WTC11 (cell line): ENCODE results near the gene ZSCAN10. TPM values are rescaled to one million over a fixed set of nuclear protein-coding genes. Genes with fewer than 3 reads are reported as not detected.

Experiments
- ATAC-seq: fragments of 200-7000 bp; cut with Tn5 transposase; 2 replicates; pipeline ENCODE4 v1.10.0; 2021; ENCODE audit warnings: mild to moderate bottlenecking, moderate library complexity
- CTCF ChIA-PET: fragments of 300-600 bp; sonication (Branson Sonifier 250); formaldehyde crosslinking; loops from one replicate; lab custom pipeline; 2021; ENCODE audit warnings: antibody characterized with exemption; lab: Charles Lee
- POLR2A ChIA-PET: fragments of 350-600 bp; sonication (Branson Sonifier 250); formaldehyde crosslinking; loops from one replicate; lab custom pipeline; 2021; ENCODE audit warnings: antibody characterized with exemption; lab: Charles Lee
- DNase-seq: peaks from one replicate; pipeline ENCODE4 v3.0.0; 2021; ENCODE audit warnings: low spot score
- H3K27ac Mint-ChIP-seq: 2 replicates; pipeline ENCODE4 v1.8.0; 2021; ENCODE audit warnings: mixed read lengths
- H3K27me3 Mint-ChIP-seq: 2 replicates; pipeline ENCODE4 v1.8.0; 2021; ENCODE audit warnings: low read depth, mild to moderate bottlenecking, moderate library complexity, mixed read lengths
- H3K36me3 Mint-ChIP-seq: 2 replicates; pipeline ENCODE4 v1.8.0; 2021; ENCODE audit warnings: mixed read lengths
- H3K4me1 Mint-ChIP-seq: 2 replicates; pipeline ENCODE4 v1.8.0; 2022; ENCODE audit warnings: mixed read lengths
- H3K4me3 Mint-ChIP-seq: 2 replicates; pipeline ENCODE4 v1.8.0; 2021; ENCODE audit warnings: mild to moderate bottlenecking, moderate library complexity, mixed read lengths
- H3K9me3 Mint-ChIP-seq: 2 replicates; pipeline ENCODE4 v1.8.0; 2021; ENCODE audit warnings: mixed read lengths
- AR ChIP-seq: fragments of 250-450 bp; sonication (Bioruptor Pico); IDR thresholded peaks from 2 replicates; pipeline ENCODE4 v1.9.0; 2021; ENCODE audit warnings: mild to moderate bottlenecking
- ATF1 ChIP-seq: sonication (generic); formaldehyde crosslinking; IDR thresholded peaks from 2 replicates; pipeline ENCODE4 v1.8.1; 2023; ENCODE audit warnings: mild to moderate bottlenecking, moderate library complexity, missing genetic modification reagents
- ATF6 ChIP-seq: sonication (generic); formaldehyde crosslinking; IDR thresholded peaks from 2 replicates; pipeline ENCODE4 v1.8.1; 2023; ENCODE audit warnings: mild to moderate bottlenecking, missing genetic modification reagents
- E2F1 ChIP-seq: sonication (generic); formaldehyde crosslinking; IDR thresholded peaks from 2 replicates; pipeline ENCODE4 v1.8.0; 2022; ENCODE audit warnings: mild to moderate bottlenecking, missing genetic modification reagents
- ESRRA ChIP-seq: sonication (generic); formaldehyde crosslinking; IDR thresholded peaks from 2 replicates; pipeline ENCODE4 v1.8.1; 2022; ENCODE audit warnings: mild to moderate bottlenecking, missing genetic modification reagents, borderline replicate concordance
- FOXJ3 ChIP-seq: sonication (generic); formaldehyde crosslinking; IDR thresholded peaks from 2 replicates; pipeline ENCODE4 v1.9.0; 2021; ENCODE audit warnings: missing genetic modification reagents, mild to moderate bottlenecking, borderline replicate concordance
- FOXK1 ChIP-seq: sonication (generic); formaldehyde crosslinking; IDR thresholded peaks from 2 replicates; pipeline ENCODE4 v1.8.0; 2022; ENCODE audit warnings: mild to moderate bottlenecking, moderate library complexity, missing genetic modification reagents
- FOXP1 ChIP-seq: sonication (generic); formaldehyde crosslinking; IDR thresholded peaks from 2 replicates; pipeline ENCODE4 v1.8.0; 2022; ENCODE audit warnings: missing genetic modification reagents, mild to moderate bottlenecking, moderate library complexity, borderline replicate concordance
- HMGA2 ChIP-seq: fragments of 250-450 bp; sonication (Bioruptor Pico); IDR thresholded peaks from 2 replicates; pipeline ENCODE4 v1.4.0; 2021; ENCODE audit warnings: mild to moderate bottlenecking, moderate library complexity
- MLX ChIP-seq: sonication (generic); formaldehyde crosslinking; IDR thresholded peaks from 2 replicates; pipeline ENCODE4 v1.8.1; 2023; ENCODE audit warnings: mild to moderate bottlenecking, missing genetic modification reagents, moderate library complexity
- MXD4 ChIP-seq: fragments of 250-450 bp; sonication (Bioruptor Pico); IDR thresholded peaks from 2 replicates; pipeline ENCODE4 v1.8.0; 2021; ENCODE audit warnings: mild to moderate bottlenecking, moderate library complexity, borderline replicate concordance
- MYBL2 ChIP-seq: sonication (generic); formaldehyde crosslinking; IDR thresholded peaks from 2 replicates; pipeline ENCODE4 v1.8.1; 2023; ENCODE audit warnings: mild to moderate bottlenecking, moderate library complexity, missing genetic modification reagents
- NFYB ChIP-seq: sonication (generic); formaldehyde crosslinking; conservative IDR thresholded peaks from 2 replicates; pipeline ENCODE4 v1.8.0; 2022; ENCODE audit warnings: low read depth, missing genetic modification reagents
- NR2C2 ChIP-seq: sonication (generic); formaldehyde crosslinking; IDR thresholded peaks from 2 replicates; pipeline ENCODE4 v1.8.0; 2022; ENCODE audit warnings: mild to moderate bottlenecking, missing genetic modification reagents
- PRRX2 ChIP-seq: fragments of 250-450 bp; sonication (Bioruptor Pico); IDR thresholded peaks from 2 replicates; pipeline ENCODE4 v1.8.0; 2021; ENCODE audit warnings: mild to moderate bottlenecking
- RORB ChIP-seq: fragments of 250-450 bp; sonication (Bioruptor Pico); IDR thresholded peaks from 2 replicates; pipeline ENCODE4 v1.9.0; 2021; ENCODE audit warnings: mild to moderate bottlenecking
- SMAD4 ChIP-seq: sonication (generic); formaldehyde crosslinking; IDR thresholded peaks from 2 replicates; pipeline ENCODE4 v1.8.0; 2022; ENCODE audit warnings: mild to moderate bottlenecking, missing genetic modification reagents
- TEAD1 ChIP-seq: sonication (generic); formaldehyde crosslinking; IDR thresholded peaks from 2 replicates; pipeline ENCODE4 v1.8.0; 2022; ENCODE audit warnings: mild to moderate bottlenecking, missing genetic modification reagents
- USF2 ChIP-seq: sonication (generic); formaldehyde crosslinking; IDR thresholded peaks from 2 replicates; pipeline ENCODE4 v1.8.1; 2023; ENCODE audit warnings: mild to moderate bottlenecking, missing genetic modification reagents, moderate library complexity
- ZBTB43 ChIP-seq: sonication (generic); formaldehyde crosslinking; IDR thresholded peaks from 2 replicates; pipeline ENCODE4 v1.8.1; 2023; ENCODE audit warnings: mild to moderate bottlenecking, missing genetic modification reagents
- ZNF317 ChIP-seq: sonication (generic); formaldehyde crosslinking; IDR thresholded peaks from 2 replicates; pipeline ENCODE4 v1.8.1; 2023; ENCODE audit warnings: low read depth, mild to moderate bottlenecking, moderate library complexity, missing genetic modification reagents, borderline replicate concordance
- ZNF671 ChIP-seq: fragments of 250-450 bp; sonication (Bioruptor Pico); IDR thresholded peaks from 2 replicates; pipeline ENCODE4 v1.8.0; 2021; ENCODE audit warnings: mild to moderate bottlenecking
- total RNA-seq: library from RNA; stranded (reverse); gene quantifications from 3 replicates; pipeline ENCODE4 v1.2.3, GENCODE V29; 2021
- TF ChIP-seq, protein P1 (sequence below): fragments of 250-450 bp; sonication (Bioruptor Pico); IDR thresholded peaks from 2 replicates; pipeline ENCODE4 v1.9.0; 2021; ENCODE audit warnings: moderate library complexity, mild to moderate bottlenecking, inconsistent platforms, borderline replicate concordance
- TF ChIP-seq, protein P2 (sequence below): fragments of 250-450 bp; sonication (Bioruptor Pico); IDR thresholded peaks from 2 replicates; pipeline ENCODE4 v1.9.0; 2021; ENCODE audit warnings: mild to moderate bottlenecking
- TF ChIP-seq, protein P3 (sequence below): sonication (generic); formaldehyde crosslinking; IDR thresholded peaks from 2 replicates; pipeline ENCODE4 v1.8.0; 2023; ENCODE audit warnings: mild to moderate bottlenecking, missing genetic modification reagents

Gene ZSCAN10
- total RNA-seq, 1 experiment from 2014 or later, result 263 TPM

GRCh38 chr16:3119286-3119685, 20.2 kb upstream of the ZSCAN10 start (continued):
- TF ChIP-seq FOXP1 (CRISPR knock-in tag) (no peak), FOXK1 (CRISPR knock-in tag) (no peak), NR2C2 (no peak), SMAD4 (CRISPR knock-in tag) (no peak), RORB (CRISPR knock-in tag) (no peak), MXD4 (no peak), HMGA2 (no peak), ATF6 (CRISPR knock-in tag) (no peak), MYBL2 (no peak)
- TF ChIP-seq, protein P1, sequence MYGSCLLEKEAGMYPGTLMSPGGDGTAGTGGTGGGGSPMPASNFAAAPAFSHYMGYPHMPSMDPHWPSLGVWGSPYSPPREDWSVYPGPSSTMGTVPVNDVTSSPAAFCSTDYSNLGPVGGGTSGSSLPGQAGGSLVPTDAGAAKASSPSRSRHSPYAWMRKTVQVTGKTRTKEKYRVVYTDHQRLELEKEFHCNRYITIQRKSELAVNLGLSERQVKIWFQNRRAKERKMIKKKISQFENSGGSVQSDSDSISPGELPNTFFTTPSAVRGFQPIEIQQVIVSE (CRISPR knock-in tag), result no peak
- TF ChIP-seq, protein P2, sequence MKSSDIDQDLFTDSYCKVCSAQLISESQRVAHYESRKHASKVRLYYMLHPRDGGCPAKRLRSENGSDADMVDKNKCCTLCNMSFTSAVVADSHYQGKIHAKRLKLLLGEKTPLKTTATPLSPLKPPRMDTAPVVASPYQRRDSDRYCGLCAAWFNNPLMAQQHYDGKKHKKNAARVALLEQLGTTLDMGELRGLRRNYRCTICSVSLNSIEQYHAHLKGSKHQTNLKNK (CRISPR knock-in tag), result no peak
- TF ChIP-seq, all 79 proteins: peak for 0

- no peaks in the 10 kb centered on the region for H3K27me3 Mint-ChIP-seq
- peaks cover 17% of the 10 kb centered on the region for H3K4me1 Mint-ChIP-seq
- DNase-seq (no peak), ATAC-seq (no peak)
- no peaks in the 10 kb centered on the region for H3K9me3 Mint-ChIP-seq
- H3K36me3 Mint-ChIP-seq, result peaks cover 26% of the 10 kb centered on the region
- no peak overlapping the region for H3K4me3 Mint-ChIP-seq
- H3K27ac Mint-ChIP-seq, result no peak overlapping the region
- ChIA-PET POLR2A (interaction anchor here (1.0 kb wide), 1 partner anchor 20 kb away, joined by 4 read pairs; no protein-coding TSS in a partner anchor), CTCF (interaction anchor here (0.9 to 4.7 kb wide), 8 partner anchors 11 to 91 kb away, joined by 3 to 23 read pairs (median 4); partner anchors contain the start of gene ZNF213)
- TF ChIP-seq FOXJ3 (CRISPR knock-in tag) (no peak), USF2 (CRISPR knock-in tag) (no peak), ZNF317 (no peak), E2F1 (CRISPR knock-in tag) (no peak), MLX (no peak), ATF1 (CRISPR knock-in tag) (no peak), PRRX2 (CRISPR knock-in tag) (no peak), ZNF671 (no peak), FOXP1 (CRISPR knock-in tag) (no peak), TEAD1 (CRISPR knock-in tag) (no peak), NFYB (CRISPR knock-in tag) (no peak), ESRRA (CRISPR knock-in tag) (no peak), ZBTB43 (no peak), AR (CRISPR knock-in tag) (no peak)
- TF ChIP-seq, protein P3, sequence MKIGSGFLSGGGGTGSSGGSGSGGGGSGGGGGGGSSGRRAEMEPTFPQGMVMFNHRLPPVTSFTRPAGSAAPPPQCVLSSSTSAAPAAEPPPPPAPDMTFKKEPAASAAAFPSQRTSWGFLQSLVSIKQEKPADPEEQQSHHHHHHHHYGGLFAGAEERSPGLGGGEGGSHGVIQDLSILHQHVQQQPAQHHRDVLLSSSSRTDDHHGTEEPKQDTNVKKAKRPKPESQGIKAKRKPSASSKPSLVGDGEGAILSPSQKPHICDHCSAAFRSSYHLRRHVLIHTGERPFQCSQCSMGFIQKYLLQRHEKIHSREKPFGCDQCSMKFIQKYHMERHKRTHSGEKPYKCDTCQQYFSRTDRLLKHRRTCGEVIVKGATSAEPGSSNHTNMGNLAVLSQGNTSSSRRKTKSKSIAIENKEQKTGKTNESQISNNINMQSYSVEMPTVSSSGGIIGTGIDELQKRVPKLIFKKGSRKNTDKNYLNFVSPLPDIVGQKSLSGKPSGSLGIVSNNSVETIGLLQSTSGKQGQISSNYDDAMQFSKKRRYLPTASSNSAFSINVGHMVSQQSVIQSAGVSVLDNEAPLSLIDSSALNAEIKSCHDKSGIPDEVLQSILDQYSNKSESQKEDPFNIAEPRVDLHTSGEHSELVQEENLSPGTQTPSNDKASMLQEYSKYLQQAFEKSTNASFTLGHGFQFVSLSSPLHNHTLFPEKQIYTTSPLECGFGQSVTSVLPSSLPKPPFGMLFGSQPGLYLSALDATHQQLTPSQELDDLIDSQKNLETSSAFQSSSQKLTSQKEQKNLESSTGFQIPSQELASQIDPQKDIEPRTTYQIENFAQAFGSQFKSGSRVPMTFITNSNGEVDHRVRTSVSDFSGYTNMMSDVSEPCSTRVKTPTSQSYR (CRISPR knock-in tag), result no peak
These were observed 19.8 kb upstream of the ZSCAN10 start for GRCh38 chr16:3118846-3119245.
